B cell (primary cell): ENCODE results near the gene ITGA7.

Source experiments
- EZH2 ChIP-seq: IDR thresholded peaks from 2 replicates; pipeline ENCODE4 v1.6.1; 2012; ENCODE audit warnings: borderline replicate concordance, low read depth, mild to moderate bottlenecking, moderate library complexity, low read length; ENCODE audit not compliant: insufficient read depth, poor library complexity, severe bottlenecking
- TF ChIP-seq, protein P1 (sequence below): fragments of 200-600 bp; IDR thresholded peaks from one replicate; pipeline ENCODE4 v1.8.0; 2022; ENCODE audit warnings: antibody characterized with exemption, mild to moderate bottlenecking

GRCh38 chr12:55707219-55707671 is 459 bp downstream of the ITGA7 start:
- TF ChIP-seq, protein P1, sequence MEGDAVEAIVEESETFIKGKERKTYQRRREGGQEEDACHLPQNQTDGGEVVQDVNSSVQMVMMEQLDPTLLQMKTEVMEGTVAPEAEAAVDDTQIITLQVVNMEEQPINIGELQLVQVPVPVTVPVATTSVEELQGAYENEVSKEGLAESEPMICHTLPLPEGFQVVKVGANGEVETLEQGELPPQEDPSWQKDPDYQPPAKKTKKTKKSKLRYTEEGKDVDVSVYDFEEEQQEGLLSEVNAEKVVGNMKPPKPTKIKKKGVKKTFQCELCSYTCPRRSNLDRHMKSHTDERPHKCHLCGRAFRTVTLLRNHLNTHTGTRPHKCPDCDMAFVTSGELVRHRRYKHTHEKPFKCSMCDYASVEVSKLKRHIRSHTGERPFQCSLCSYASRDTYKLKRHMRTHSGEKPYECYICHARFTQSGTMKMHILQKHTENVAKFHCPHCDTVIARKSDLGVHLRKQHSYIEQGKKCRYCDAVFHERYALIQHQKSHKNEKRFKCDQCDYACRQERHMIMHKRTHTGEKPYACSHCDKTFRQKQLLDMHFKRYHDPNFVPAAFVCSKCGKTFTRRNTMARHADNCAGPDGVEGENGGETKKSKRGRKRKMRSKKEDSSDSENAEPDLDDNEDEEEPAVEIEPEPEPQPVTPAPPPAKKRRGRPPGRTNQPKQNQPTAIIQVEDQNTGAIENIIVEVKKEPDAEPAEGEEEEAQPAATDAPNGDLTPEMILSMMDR: no peak
- TF ChIP-seq EZH2: no peak
